HepG2 (cell line): ENCODE results near the gene EED. TPM values are rescaled to one million over a fixed set of nuclear protein-coding genes. Genes with fewer than 3 reads are reported as not detected.

Experiments used
- ARHGAP35 ChIP-seq: sonication (generic); formaldehyde crosslinking; IDR thresholded peaks from 2 replicates; pipeline ENCODE4 v1.9.0; 2022; ENCODE audit warnings: mild to moderate bottlenecking, inconsistent platforms, moderate library complexity, missing genetic modification reagents, borderline replicate concordance
- ARNTL ChIP-seq: sonication (generic); formaldehyde crosslinking; IDR thresholded peaks from 2 replicates; pipeline ENCODE4 v1.4.0; 2020; ENCODE audit warnings: mild to moderate bottlenecking, missing genetic modification reagents
- CENPT ChIP-seq: sonication (generic); formaldehyde crosslinking; IDR thresholded peaks from 2 replicates; pipeline ENCODE4 v1.8.0; 2022; ENCODE audit warnings: low read depth, mild to moderate bottlenecking, moderate library complexity, missing genetic modification reagents
- DNMT1 ChIP-seq: sonication (generic); formaldehyde crosslinking; IDR thresholded peaks from 2 replicates; pipeline ENCODE4 v1.5.1; 2020; ENCODE audit warnings: mild to moderate bottlenecking, missing genetic modification reagents
- EHMT2 ChIP-seq: fragments of 200-600 bp; sonication (generic); IDR thresholded peaks from 2 replicates; pipeline ENCODE4 v1.7.0; 2017; ENCODE audit warnings: antibody characterized with exemption, low read depth, low read length, borderline replicate concordance
- FLYWCH1 ChIP-seq: sonication (generic); formaldehyde crosslinking; IDR thresholded peaks from 2 replicates; pipeline ENCODE4 v1.8.1; 2023; ENCODE audit warnings: mild to moderate bottlenecking, missing genetic modification reagents
- FOSL1 ChIP-seq: sonication (generic); formaldehyde crosslinking; IDR thresholded peaks from 2 replicates; pipeline ENCODE4 v1.9.0; 2021; ENCODE audit warnings: missing genetic modification reagents, borderline replicate concordance
- LCORL ChIP-seq, 2 experiments: fragments of 450-650 bp in 1 of 2; sonication (generic) in 1 of 2; formaldehyde crosslinking in 1 of 2; IDR thresholded peaks; 2 replicates each; pipeline versions ENCODE4 v1.5.0 to v1.6.1; 2017 to 2020; ENCODE audit warnings: antibody characterized with exemption in 1 of 2, missing genetic modification reagents in 1 of 2
- NPAS2 ChIP-seq: sonication (generic); formaldehyde crosslinking; IDR thresholded peaks from 2 replicates; pipeline ENCODE4 v1.8.0; 2022; ENCODE audit warnings: mild to moderate bottlenecking, missing genetic modification reagents, borderline replicate concordance
- NR2C2 ChIP-seq: sonication (generic); formaldehyde crosslinking; IDR thresholded peaks from 2 replicates; pipeline ENCODE4 v1.4.0; 2020; ENCODE audit warnings: missing genetic modification reagents, mild to moderate bottlenecking, moderate library complexity, borderline replicate concordance
- PCBP1 ChIP-seq: fragments of 200-400 bp; formaldehyde crosslinking; IDR thresholded peaks from 2 replicates; pipeline ENCODE4 v1.6.1; 2017; ENCODE audit warnings: mild to moderate bottlenecking, low read depth, low read length, borderline replicate concordance
- REPIN1 ChIP-seq: sonication (generic); formaldehyde crosslinking; IDR thresholded peaks from 2 replicates; pipeline ENCODE4 v1.8.0; 2022; ENCODE audit warnings: missing genetic modification reagents, low read depth, mild to moderate bottlenecking, borderline replicate concordance
- SNAI1 ChIP-seq: sonication (generic); formaldehyde crosslinking; IDR thresholded peaks from 2 replicates; pipeline ENCODE4 v1.5.0; 2020; ENCODE audit warnings: mild to moderate bottlenecking, missing genetic modification reagents, borderline replicate concordance
- ZBTB39 ChIP-seq: sonication (generic); formaldehyde crosslinking; IDR thresholded peaks from 2 replicates; pipeline ENCODE4 v1.5.0; 2020; ENCODE audit warnings: missing genetic modification reagents
- ZFX ChIP-seq: sonication (generic); formaldehyde crosslinking; IDR thresholded peaks from 2 replicates; pipeline ENCODE4 v1.4.0; 2020; ENCODE audit warnings: mild to moderate bottlenecking, low read depth, missing genetic modification reagents, moderate library complexity
- ZNF101 ChIP-seq: sonication (generic); formaldehyde crosslinking; IDR thresholded peaks from 2 replicates; pipeline ENCODE4 v1.4.0; 2020; ENCODE audit warnings: mild to moderate bottlenecking, low read depth, missing genetic modification reagents, borderline replicate concordance
- ZNF574 ChIP-seq: sonication (generic); formaldehyde crosslinking; IDR thresholded peaks from 2 replicates; pipeline ENCODE4 v1.4.0; 2020; ENCODE audit warnings: missing genetic modification reagents
- ZNF615 ChIP-seq: sonication (generic); formaldehyde crosslinking; IDR thresholded peaks from 2 replicates; pipeline ENCODE4 v1.5.0; 2020; ENCODE audit warnings: mild to moderate bottlenecking, missing genetic modification reagents, borderline replicate concordance
- polyA plus RNA-seq, 8 experiments: library from polyadenylated mRNA; depleted of rRNA in 3 of 8; stranded (reverse) in 7 of 8; unstranded in 1 of 8; fragments of >200 nt; fragmentation: Illumina TruSeq in 4 of 8; extraction: Trizol in 4 of 8; gene quantifications; 2 replicates each; pipeline versions ENCODE4 v1.2.1 to v1.2.3, GENCODE V29; 2011 to 2016; ENCODE audit warnings: low read depth in 4 of 8, missing spikeins in 1 of 8, mixed read lengths in 1 of 8; ENCODE audit not compliant: insufficient read depth in 1 of 8
- total RNA-seq, 5 experiments: library from RNA; depleted of rRNA; stranded (reverse); fragments of >200 nt; fragmentation: Illumina TruSeq; extraction: Trizol; gene quantifications; 2 replicates each; pipeline ENCODE4 v1.2.3, GENCODE V29; 2016; ENCODE audit warnings: low read depth in 1 of 5
- TF ChIP-seq, protein P1 (sequence below): sonication (generic); formaldehyde crosslinking; IDR thresholded peaks from 2 replicates; pipeline ENCODE4 v1.5.0; 2020; ENCODE audit warnings: missing genetic modification reagents
- TF ChIP-seq, protein P2 (sequence below): sonication (generic); formaldehyde crosslinking; IDR thresholded peaks from 2 replicates; pipeline ENCODE4 v1.4.0; 2020; ENCODE audit warnings: mild to moderate bottlenecking, missing genetic modification reagents

The EED gene
- total and polyA plus RNA-seq, 2 of the 13 experiments (the other 11 are each of a cell fraction or from before 2014, with no cell fraction given), result 11.0 to 28.4 TPM

GRCh38 chr11:86302092-86302793, 57.7 kb downstream of the EED start, which contains the start of gene HIKESHI (continued):
- TF ChIP-seq ZBTB39 (CRISPR knock-in tag) (peak; percentile 65; the same call in 1 of the 2 replicates), ARNTL (CRISPR knock-in tag) (0 out of 2 replicates have a peak, but pooled peaks have one; percentile 52), NPAS2 (no peak), FLYWCH1 (CRISPR knock-in tag) (no peak), ZNF574 (CRISPR knock-in tag) (peak; percentile 96), NR2C2 (CRISPR knock-in tag) (peak; percentile 100), CENPT (CRISPR knock-in tag) (no peak), PCBP1 (peak; percentile 84; the same call in 1 of the 2 replicates), ARHGAP35 (CRISPR knock-in tag) (no peak; the same call in 1 of the 2 replicates), ZFX (CRISPR knock-in tag) (peak; percentile 81; the same call in 1 of the 2 replicates), SNAI1 (CRISPR knock-in tag) (no peak; the same call in 1 of the 2 replicates), EHMT2 (no peak; the same call in 1 of the 2 replicates), ZNF615 (CRISPR knock-in tag) (no peak), REPIN1 (CRISPR knock-in tag) (peak; percentile 52; the same call in 1 of the 2 replicates), FOSL1 (CRISPR knock-in tag) (no peak), ZNF101 (CRISPR knock-in tag) (no peak; the same call in 1 of the 2 replicates), LCORL (IDR thresholded peaks at IDR 0.05) (no peak), LCORL (CRISPR knock-in tag; IDR thresholded peaks at IDR 0.05) (peak; percentile 81), DNMT1 (CRISPR knock-in tag) (no peak)
- TF ChIP-seq, protein P1, sequence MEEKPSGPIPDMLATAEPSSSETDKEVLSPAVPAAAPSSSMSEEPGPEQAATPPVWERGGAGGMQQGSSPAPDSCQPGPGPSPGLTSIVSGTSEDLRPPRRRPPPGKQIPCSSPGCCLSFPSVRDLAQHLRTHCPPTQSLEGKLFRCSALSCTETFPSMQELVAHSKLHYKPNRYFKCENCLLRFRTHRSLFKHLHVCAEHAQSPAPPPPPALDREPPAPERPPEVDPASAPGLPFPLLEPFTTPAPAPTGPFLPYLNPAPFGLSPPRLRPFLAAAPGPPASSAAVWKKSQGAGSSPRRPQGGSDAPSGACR, result peak; percentile 80; the same call in 1 of the 2 replicates
- TF ChIP-seq, protein P2, sequence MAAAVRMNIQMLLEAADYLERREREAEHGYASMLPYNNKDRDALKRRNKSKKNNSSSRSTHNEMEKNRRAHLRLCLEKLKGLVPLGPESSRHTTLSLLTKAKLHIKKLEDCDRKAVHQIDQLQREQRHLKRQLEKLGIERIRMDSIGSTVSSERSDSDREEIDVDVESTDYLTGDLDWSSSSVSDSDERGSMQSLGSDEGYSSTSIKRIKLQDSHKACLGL (CRISPR knock-in tag), result 0 out of 2 replicates have a peak, but pooled peaks have one; percentile 23
